ENCODE measurements around the gene CAPS.

Gene CAPS

DNA sequence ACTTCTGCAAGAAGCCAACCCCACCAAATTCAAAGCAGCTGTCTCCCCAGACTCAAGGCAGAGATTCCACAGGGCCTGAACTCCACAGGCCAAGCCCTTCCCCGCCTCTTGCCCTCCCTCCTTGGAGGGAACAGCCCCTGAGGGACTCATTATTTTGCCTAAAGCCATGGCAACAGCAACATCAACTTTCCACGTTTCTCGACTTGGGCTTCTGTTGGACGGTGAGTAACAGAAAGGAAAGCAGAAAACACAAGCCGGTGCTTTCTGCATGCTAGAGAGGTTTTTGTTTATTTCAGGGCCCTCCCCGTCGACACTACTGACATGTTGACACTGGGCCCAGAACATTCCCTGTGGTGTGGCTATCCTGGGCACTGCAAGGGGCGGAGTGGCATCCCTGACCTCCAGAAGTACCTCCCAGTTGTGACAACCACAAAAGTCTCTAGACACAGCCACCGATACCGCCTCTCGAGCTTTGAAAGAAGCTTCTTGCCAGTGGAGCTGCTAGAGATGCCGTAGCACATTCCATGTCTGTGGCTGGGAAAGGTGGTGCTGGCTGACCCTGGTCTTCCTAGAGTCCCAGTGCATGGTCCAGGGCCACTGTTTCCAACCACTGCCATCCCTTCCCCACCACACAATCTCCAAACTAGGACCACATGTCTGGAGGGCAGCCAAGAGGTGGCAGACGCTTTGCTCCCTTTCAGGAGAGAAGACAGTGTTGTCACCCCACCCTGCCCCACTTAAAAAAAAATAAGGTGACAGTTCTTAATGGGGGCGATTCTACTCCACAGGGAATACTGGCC lies 12.8 kb downstream of the CAPS start:
- no peaks in the 10 kb centered on the region for H3K9me3 ChIP-seq (ENCODE audit: insufficient read depth, low read length)
- no peak for DNase-seq (ENCODE audit: low read depth, low spot score)
- H3K36me3 ChIP-seq (ENCODE audit: insufficient read depth, insufficient read length, low read length), result peaks cover 97% of the 10 kb centered on the region
- no peaks in the 10 kb centered on the region for H3K27me3 ChIP-seq (ENCODE audit: insufficient read depth, insufficient read length)
- TF ChIP-seq YY1 (IDR thresholded peaks at IDR 0.05; ENCODE audit: insufficient read depth, insufficient read length) (no peak), SUZ12 (IDR thresholded peaks at IDR 0.05; ENCODE audit: extremely low read depth, insufficient read depth, insufficient read length) (no peak), ZNF274 (IDR thresholded peaks at IDR 0.05; ENCODE audit: low read depth, low read length) (no peak)
- peaks cover 8% of the 10 kb centered on the region for H3K4me1 ChIP-seq (ENCODE audit: insufficient read depth, insufficient read length)
- no peak overlapping the region for H3K9ac ChIP-seq (ENCODE audit: insufficient read length, low read depth)
- H3K4me3 ChIP-seq (ENCODE audit: insufficient read length, low read depth), result no peak overlapping the region

DNA sequence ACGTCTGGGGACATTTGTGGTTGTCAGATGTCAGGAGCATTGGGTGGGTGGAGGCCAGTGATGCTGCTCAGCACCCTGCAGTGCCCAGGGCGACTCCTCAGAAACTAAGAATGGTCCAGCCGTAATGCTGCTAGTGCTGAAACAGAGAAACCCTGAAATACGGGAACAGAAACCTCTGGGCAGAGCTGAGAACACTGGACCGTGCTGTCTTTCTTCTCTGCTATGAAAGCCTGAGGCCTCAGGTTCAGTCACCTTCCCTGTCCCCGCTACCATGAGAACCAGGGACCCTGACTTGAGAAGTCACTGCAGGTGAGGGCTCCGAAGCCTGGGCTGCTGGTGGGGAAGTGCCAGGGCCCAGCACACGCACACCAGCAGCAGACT lies 13.4 kb downstream of the CAPS start:
- TF ChIP-seq SUZ12 (IDR thresholded peaks at IDR 0.05; ENCODE audit: extremely low read depth, insufficient read depth, insufficient read length) (no peak), ZNF274 (IDR thresholded peaks at IDR 0.05; ENCODE audit: low read depth, low read length) (no peak), YY1 (IDR thresholded peaks at IDR 0.05; ENCODE audit: insufficient read depth, insufficient read length) (no peak)
- Histone ChIP-seq H3K4me3 (ENCODE audit: insufficient read length, low read depth) (no peak overlapping the region), H3K36me3 (ENCODE audit: insufficient read depth, insufficient read length, low read length) (peaks cover 97% of the 10 kb centered on the region), H3K9ac (ENCODE audit: insufficient read length, low read depth) (no peak overlapping the region), H3K9me3 (ENCODE audit: insufficient read depth, low read length) (no peaks in the 10 kb centered on the region), H3K4me1 (ENCODE audit: insufficient read depth, insufficient read length) (peaks cover 8% of the 10 kb centered on the region), H3K27me3 (ENCODE audit: insufficient read depth, insufficient read length) (no peaks in the 10 kb centered on the region)
- DNase-seq (ENCODE audit: low read depth, low spot score), result no peak

DNA sequence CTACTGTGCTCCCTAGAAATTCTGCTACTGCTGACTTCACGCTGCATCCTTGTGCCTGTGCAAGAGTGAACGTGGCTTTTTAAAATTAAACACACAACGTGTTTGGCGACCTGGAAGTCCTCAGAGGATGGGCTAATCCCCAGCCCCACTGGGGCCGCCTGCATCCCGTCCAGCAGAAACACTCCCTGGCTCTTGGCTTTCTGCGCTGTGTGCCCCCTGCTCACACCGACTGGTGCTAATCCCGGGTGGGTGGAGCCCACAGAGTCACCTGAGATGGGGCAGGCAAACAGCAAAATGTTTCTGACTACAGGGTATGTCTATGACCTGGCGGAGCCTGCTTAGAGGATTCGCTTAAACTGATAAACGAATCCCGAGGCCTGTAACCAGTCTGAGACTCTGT lies 15.1 kb downstream of the CAPS start:
- Histone ChIP-seq H3K4me3 (ENCODE audit: insufficient read length, low read depth) (no peak overlapping the region), H3K36me3 (ENCODE audit: insufficient read depth, insufficient read length, low read length) (peaks cover 97% of the 10 kb centered on the region), H3K4me1 (ENCODE audit: insufficient read depth, insufficient read length) (peaks cover 8% of the 10 kb centered on the region), H3K27me3 (ENCODE audit: insufficient read depth, insufficient read length) (no peaks in the 10 kb centered on the region), H3K9ac (ENCODE audit: insufficient read length, low read depth) (no peak overlapping the region), H3K9me3 (ENCODE audit: insufficient read depth, low read length) (no peaks in the 10 kb centered on the region)
- TF ChIP-seq ZNF274 (IDR thresholded peaks at IDR 0.05; ENCODE audit: low read depth, low read length) (no peak), YY1 (IDR thresholded peaks at IDR 0.05; ENCODE audit: insufficient read depth, insufficient read length) (no peak), SUZ12 (IDR thresholded peaks at IDR 0.05; ENCODE audit: extremely low read depth, insufficient read depth, insufficient read length) (no peak)
- DNase-seq (ENCODE audit: low read depth, low spot score), result no peak

DNA sequence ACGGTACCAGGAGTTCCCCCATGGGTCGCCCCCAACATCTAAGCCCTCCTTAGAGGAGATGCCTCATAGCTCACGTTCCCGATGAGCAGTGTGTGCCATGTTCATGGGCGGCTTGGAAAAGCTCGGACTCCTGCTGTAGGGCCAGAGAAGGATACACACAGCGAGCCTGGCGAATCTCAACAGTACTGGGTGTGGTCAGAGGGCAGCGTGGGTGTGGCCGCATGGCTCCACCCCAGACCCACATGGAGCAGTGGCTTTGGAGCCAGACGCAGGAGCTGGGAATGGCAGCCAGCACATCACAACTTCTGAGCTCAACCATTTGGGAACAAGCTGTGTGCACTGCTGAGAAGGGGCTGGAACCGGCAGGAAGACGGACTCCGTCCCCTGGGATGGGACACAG lies 15.6 kb downstream of the CAPS start:
- Histone ChIP-seq H3K9ac (ENCODE audit: insufficient read length, low read depth) (no peak overlapping the region), H3K9me3 (ENCODE audit: insufficient read depth, low read length) (no peaks in the 10 kb centered on the region), H3K36me3 (ENCODE audit: insufficient read depth, insufficient read length, low read length) (peaks cover 97% of the 10 kb centered on the region), H3K4me1 (ENCODE audit: insufficient read depth, insufficient read length) (peaks cover 8% of the 10 kb centered on the region), H3K27me3 (ENCODE audit: insufficient read depth, insufficient read length) (no peaks in the 10 kb centered on the region), H3K4me3 (ENCODE audit: insufficient read length, low read depth) (no peak overlapping the region)
- DNase-seq (ENCODE audit: low read depth, low spot score), result no peak
- TF ChIP-seq SUZ12 (IDR thresholded peaks at IDR 0.05; ENCODE audit: extremely low read depth, insufficient read depth, insufficient read length), result no peak
- TF ChIP-seq ZNF274 (IDR thresholded peaks at IDR 0.05; ENCODE audit: low read depth, low read length), result no peak
- TF ChIP-seq YY1 (IDR thresholded peaks at IDR 0.05; ENCODE audit: insufficient read depth, insufficient read length), result no peak

DNA sequence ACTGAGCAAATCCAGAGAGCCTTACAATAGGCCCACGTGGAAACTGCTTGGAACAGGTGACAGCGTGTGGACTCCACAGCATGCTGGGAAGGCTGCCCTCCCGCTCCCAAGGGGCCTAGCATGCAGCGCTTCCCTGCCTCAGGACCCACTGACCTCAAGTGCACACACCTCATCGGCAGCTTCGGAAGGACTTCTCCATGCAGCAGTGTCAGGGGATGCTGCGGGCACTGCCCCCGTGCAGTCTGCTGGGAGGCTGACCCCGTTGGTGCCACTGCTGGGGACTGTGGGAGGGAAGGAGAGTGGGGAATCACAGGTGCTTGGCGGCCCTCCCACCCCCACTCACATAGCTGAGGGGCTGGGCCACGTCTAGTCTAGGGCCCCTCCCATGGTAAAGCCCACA lies 17.2 kb downstream of the CAPS start:
- TF ChIP-seq SUZ12 (IDR thresholded peaks at IDR 0.05; ENCODE audit: extremely low read depth, insufficient read depth, insufficient read length) (no peak), ZNF274 (IDR thresholded peaks at IDR 0.05; ENCODE audit: low read depth, low read length) (no peak), YY1 (IDR thresholded peaks at IDR 0.05; ENCODE audit: insufficient read depth, insufficient read length) (no peak)
- Histone ChIP-seq H3K27me3 (ENCODE audit: insufficient read depth, insufficient read length) (no peaks in the 10 kb centered on the region), H3K36me3 (ENCODE audit: insufficient read depth, insufficient read length, low read length) (peaks cover 96% of the 10 kb centered on the region)

DNA sequence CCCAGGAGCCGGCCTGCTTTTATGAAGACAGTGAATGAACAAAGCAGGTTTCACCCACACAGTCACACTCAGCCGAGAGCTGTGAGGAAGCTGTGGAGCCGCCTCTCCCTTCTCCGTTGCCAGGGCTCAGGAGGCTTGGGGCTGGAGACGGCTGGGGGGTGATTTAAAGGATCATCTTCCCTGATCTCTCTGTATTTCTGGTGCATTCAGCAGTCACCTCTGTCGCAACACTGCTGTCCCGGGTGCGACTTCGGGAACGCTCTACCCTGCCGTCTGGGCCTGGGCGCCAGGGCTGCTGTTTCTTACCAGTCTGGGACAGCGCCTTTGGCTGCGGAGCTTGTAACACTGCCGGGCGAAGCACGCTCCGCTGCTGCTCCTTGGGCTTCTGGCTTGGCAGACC lies 18.1 kb downstream of the CAPS start:
- no peak for TF ChIP-seq SUZ12 (IDR thresholded peaks at IDR 0.05; ENCODE audit: extremely low read depth, insufficient read depth, insufficient read length)
- no peak for TF ChIP-seq YY1 (IDR thresholded peaks at IDR 0.05; ENCODE audit: insufficient read depth, insufficient read length)
- TF ChIP-seq ZNF274 (IDR thresholded peaks at IDR 0.05; ENCODE audit: low read depth, low read length), result no peak
- peaks cover 95% of the 10 kb centered on the region for H3K36me3 ChIP-seq (ENCODE audit: insufficient read depth, insufficient read length, low read length)
- H3K4me1 ChIP-seq (ENCODE audit: insufficient read depth, insufficient read length), result peaks cover 18% of the 10 kb centered on the region
- no peak overlapping the region for H3K9ac ChIP-seq (ENCODE audit: insufficient read length, low read depth)
- no peak overlapping the region for H3K4me3 ChIP-seq (ENCODE audit: insufficient read length, low read depth)
- H3K27me3 ChIP-seq (ENCODE audit: insufficient read depth, insufficient read length), result no peaks in the 10 kb centered on the region
- no peaks in the 10 kb centered on the region for H3K9me3 ChIP-seq (ENCODE audit: insufficient read depth, low read length)
- DNase-seq (ENCODE audit: low read depth, low spot score), result no peak

More for the DNA sequence above, 17.2 kb downstream of the CAPS start:
- peaks cover 17% of the 10 kb centered on the region for H3K4me1 ChIP-seq (ENCODE audit: insufficient read depth, insufficient read length)
- H3K9ac ChIP-seq (ENCODE audit: insufficient read length, low read depth), result no peak overlapping the region
- no peak overlapping the region for H3K4me3 ChIP-seq (ENCODE audit: insufficient read length, low read depth)
- no peak for DNase-seq (ENCODE audit: low read depth, low spot score)
- no peaks in the 10 kb centered on the region for H3K9me3 ChIP-seq (ENCODE audit: insufficient read depth, low read length)

DNA sequence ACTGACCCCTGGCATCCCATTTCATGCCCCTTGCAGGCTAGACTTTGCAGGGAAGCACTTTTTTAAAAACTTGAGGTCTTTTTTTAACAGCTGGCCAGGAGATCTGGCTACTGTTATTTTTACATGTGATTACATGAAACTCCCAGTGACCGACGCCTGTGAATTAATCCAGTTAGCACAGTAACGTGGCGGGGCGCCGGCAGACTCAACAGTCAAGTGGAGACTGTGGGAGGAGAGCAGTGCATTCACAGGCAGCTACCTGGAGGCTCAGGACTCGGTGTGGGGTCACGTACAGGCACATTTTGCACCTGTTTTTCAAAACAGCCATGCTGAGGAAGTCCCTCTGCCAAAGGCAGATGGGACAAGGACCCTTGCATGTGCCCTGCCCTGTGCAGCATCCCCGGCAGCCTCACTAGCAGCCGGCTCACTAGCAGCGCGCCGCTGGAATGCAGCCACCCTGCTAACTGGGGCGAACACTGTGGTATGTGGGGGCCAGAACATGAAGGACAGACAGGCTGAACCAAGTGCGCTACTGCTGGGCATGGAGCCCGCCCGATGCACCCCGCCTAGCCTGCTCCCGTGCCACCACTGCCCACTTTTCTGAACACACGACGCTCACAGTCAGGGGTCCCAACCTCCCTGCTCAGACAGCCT lies 18.7 kb downstream of the CAPS start:
- Histone ChIP-seq H3K4me3 (ENCODE audit: insufficient read length, low read depth) (no peak overlapping the region), H3K9me3 (ENCODE audit: insufficient read depth, low read length) (no peaks in the 10 kb centered on the region), H3K27me3 (ENCODE audit: insufficient read depth, insufficient read length) (no peaks in the 10 kb centered on the region), H3K9ac (ENCODE audit: insufficient read length, low read depth) (no peak overlapping the region), H3K36me3 (ENCODE audit: insufficient read depth, insufficient read length, low read length) (peaks cover 95% of the 10 kb centered on the region), H3K4me1 (ENCODE audit: insufficient read depth, insufficient read length) (peaks cover 18% of the 10 kb centered on the region)
- no peak for TF ChIP-seq YY1 (IDR thresholded peaks at IDR 0.05; ENCODE audit: insufficient read depth, insufficient read length)
- TF ChIP-seq ZNF274 (IDR thresholded peaks at IDR 0.05; ENCODE audit: low read depth, low read length), result no peak
- TF ChIP-seq SUZ12 (IDR thresholded peaks at IDR 0.05; ENCODE audit: extremely low read depth, insufficient read depth, insufficient read length), result no peak
- no peak for DNase-seq (ENCODE audit: low read depth, low spot score)

Measured in NT2/D1 (cell line).